Measurements from ENCODE around the gene ARSJ. TPM values are rescaled to one million over a fixed set of nuclear protein-coding genes. Genes with fewer than 3 reads are reported as not detected.

The ARSJ gene
- polyA plus RNA-seq, 4 donors, result 0.22 to 14.4 (median 1.0) TPM; not detected in 1

GRCh38 chr4:113960684-113961321 is 18.6 kb downstream of the ARSJ start:
- no peak overlapping the region for H3K4me3 ChIP-seq (ENCODE audit: low read depth in 1 of 3, low read length in 3 of 3)
- no peaks in the 10 kb centered on the region for H3K27me3 ChIP-seq (ENCODE audit: control insufficient read depth in 3 of 3, insufficient read depth in 3 of 3, low read length in 3 of 3)
- no peak overlapping the region for H3K27ac ChIP-seq (ENCODE audit: low read depth in 1 of 3, low read length in 2 of 3)
- 72 to 76% (median 75%) methylated on average over 3 of the region's 3 CpGs for WGBS, 3 donors
- peaks cover 0 to 3% of the 10 kb centered on the region in 2 donors for H3K9me3 ChIP-seq (ENCODE audit: control insufficient read depth in 2 of 2, insufficient read depth in 1 of 2, low read depth in 1 of 2, low read length in 1 of 2)
- DNase-seq (no peak), FAIRE-seq (no peak)
- peaks cover 0 to 1% (median 0%) of the 10 kb centered on the region in 3 donors for H3K36me3 ChIP-seq (ENCODE audit: control insufficient read depth in 3 of 3, insufficient read depth in 2 of 3, low read depth in 1 of 3, low read length in 3 of 3)
- peaks cover 0 to 23% (median 2%) of the 10 kb centered on the region in 3 donors for H3K4me1 ChIP-seq (ENCODE audit: control insufficient read depth in 3 of 3, insufficient read depth in 2 of 3, low read depth in 1 of 3, low read length in 2 of 3)

- FAIRE-seq, result no peak
- Histone ChIP-seq H3K4me1 (ENCODE audit: control insufficient read depth in 3 of 3, insufficient read depth in 2 of 3, low read depth in 1 of 3, low read length in 2 of 3) (peaks cover 0 to 23% (median 2%) of the 10 kb centered on the region in 3 donors), H3K4me3 (ENCODE audit: low read depth in 1 of 3, low read length in 3 of 3) (no peak overlapping the region), H3K36me3 (ENCODE audit: control insufficient read depth in 3 of 3, insufficient read depth in 2 of 3, low read depth in 1 of 3, low read length in 3 of 3) (peaks cover 0 to under 1% (median 0%) of the 10 kb centered on the region in 3 donors), H3K9me3 (ENCODE audit: control insufficient read depth in 2 of 2, insufficient read depth in 1 of 2, low read depth in 1 of 2, low read length in 1 of 2) (peaks cover 0 to 3% of the 10 kb centered on the region in 2 donors), H3K27me3 (ENCODE audit: control insufficient read depth in 3 of 3, insufficient read depth in 3 of 3, low read length in 3 of 3) (no peaks in the 10 kb centered on the region), H3K27ac (ENCODE audit: low read depth in 1 of 3, low read length in 2 of 3) (peak overlapping the region in 1 of 3 donors; percentile 54)
- DNase-seq, result no peak
Observed at GRCh38 chr4:113959539-113959937, 19.9 kb downstream of the ARSJ start.

- H3K4me3 ChIP-seq (ENCODE audit: low read depth in 1 of 3, low read length in 3 of 3), result no peak overlapping the region
- DNase-seq (peak; percentile 86), FAIRE-seq (peak; percentile 72)
- H3K36me3 ChIP-seq (ENCODE audit: control insufficient read depth in 3 of 3, insufficient read depth in 2 of 3, low read depth in 1 of 3, low read length in 3 of 3), result no peaks in the 10 kb centered on the region
- H3K9me3 ChIP-seq (ENCODE audit: control insufficient read depth in 2 of 2, insufficient read depth in 1 of 2, low read depth in 1 of 2, low read length in 1 of 2), result peaks cover 0 to 3% of the 10 kb centered on the region in 2 donors
- peak overlapping the region in 1 of 3 donors; percentile 54 for H3K27ac ChIP-seq (ENCODE audit: low read depth in 1 of 3, low read length in 2 of 3)
- H3K4me1 ChIP-seq (ENCODE audit: control insufficient read depth in 3 of 3, insufficient read depth in 2 of 3, low read depth in 1 of 3, low read length in 2 of 3), result peaks cover 0 to 23% (median 2%) of the 10 kb centered on the region in 3 donors
- WGBS, 3 donors, result 51 to 58% (median 55%) methylated on average over 8 of the region's 8 CpGs
- no peaks in the 10 kb centered on the region for H3K27me3 ChIP-seq (ENCODE audit: control insufficient read depth in 3 of 3, insufficient read depth in 3 of 3, low read length in 3 of 3)
Observed at GRCh38 chr4:113958766-113959538, 20.5 kb downstream of the ARSJ start.

- peaks cover 0 to 18% (median 2%) of the 10 kb centered on the region in 3 donors for H3K4me1 ChIP-seq (ENCODE audit: control insufficient read depth in 3 of 3, insufficient read depth in 2 of 3, low read depth in 1 of 3, low read length in 2 of 3)
- no peaks in the 10 kb centered on the region for H3K36me3 ChIP-seq (ENCODE audit: control insufficient read depth in 3 of 3, insufficient read depth in 2 of 3, low read depth in 1 of 3, low read length in 3 of 3)
- no peaks in the 10 kb centered on the region for H3K27me3 ChIP-seq (ENCODE audit: control insufficient read depth in 3 of 3, insufficient read depth in 3 of 3, low read length in 3 of 3)
- DNase-seq (no peak), FAIRE-seq (no peak)
- no peak overlapping the region for H3K4me3 ChIP-seq (ENCODE audit: low read depth in 1 of 3, low read length in 3 of 3)
- no peaks in the 10 kb centered on the region for H3K9me3 ChIP-seq (ENCODE audit: control insufficient read depth in 2 of 2, insufficient read depth in 1 of 2, low read depth in 1 of 2, low read length in 1 of 2)
- 75 to 92% (median 89%) methylated on average over 3 of the region's 3 CpGs for WGBS, 3 donors
- no peak overlapping the region for H3K27ac ChIP-seq (ENCODE audit: low read depth in 1 of 3, low read length in 2 of 3)
Observed at GRCh38 chr4:113957956-113958355, 21.5 kb downstream of the ARSJ start.

- H3K36me3 ChIP-seq (ENCODE audit: control insufficient read depth in 3 of 3, insufficient read depth in 2 of 3, low read depth in 1 of 3, low read length in 3 of 3), result no peaks in the 10 kb centered on the region
- H3K4me3 ChIP-seq (ENCODE audit: low read depth in 1 of 3, low read length in 3 of 3), result no peak overlapping the region
- no peaks in the 10 kb centered on the region for H3K9me3 ChIP-seq (ENCODE audit: control insufficient read depth in 2 of 2, insufficient read depth in 1 of 2, low read depth in 1 of 2, low read length in 1 of 2)
- no peak overlapping the region for H3K27ac ChIP-seq (ENCODE audit: low read depth in 1 of 3, low read length in 2 of 3)
- WGBS, 3 donors, result 20 to 57% (median 42%) methylated on average over 3 of the region's 3 CpGs
- H3K4me1 ChIP-seq (ENCODE audit: control insufficient read depth in 3 of 3, insufficient read depth in 2 of 3, low read depth in 1 of 3, low read length in 2 of 3), result peaks cover 0 to 7% (median 0%) of the 10 kb centered on the region in 3 donors
- H3K27me3 ChIP-seq (ENCODE audit: control insufficient read depth in 3 of 3, insufficient read depth in 3 of 3, low read length in 3 of 3), result no peaks in the 10 kb centered on the region
- DNase-seq (peak in 1 of 2 donors; percentile 43), FAIRE-seq (no peak)
Observed at GRCh38 chr4:113955948-113956347, 23.5 kb downstream of the ARSJ start.

GRCh38 chr4:113955411-113955810 is 24.0 kb downstream of the ARSJ start:
- DNase-seq (no peak), FAIRE-seq (no peak)
- Histone ChIP-seq H3K9me3 (ENCODE audit: control insufficient read depth in 2 of 2, insufficient read depth in 1 of 2, low read depth in 1 of 2, low read length in 1 of 2) (no peaks in the 10 kb centered on the region), H3K27me3 (ENCODE audit: control insufficient read depth in 3 of 3, insufficient read depth in 3 of 3, low read length in 3 of 3) (no peaks in the 10 kb centered on the region), H3K4me3 (ENCODE audit: low read depth in 1 of 3, low read length in 3 of 3) (no peak overlapping the region), H3K4me1 (ENCODE audit: control insufficient read depth in 3 of 3, insufficient read depth in 2 of 3, low read depth in 1 of 3, low read length in 2 of 3) (peaks cover 0 to 7% (median 0%) of the 10 kb centered on the region in 3 donors), H3K36me3 (ENCODE audit: control insufficient read depth in 3 of 3, insufficient read depth in 2 of 3, low read depth in 1 of 3, low read length in 3 of 3) (no peaks in the 10 kb centered on the region), H3K27ac (ENCODE audit: low read depth in 1 of 3, low read length in 2 of 3) (no peak overlapping the region)
- 24 to 74% (median 40%) methylated on average over 3 of the region's 3 CpGs for whole genome bisulfite sequencing, 3 donors

GRCh38 chr4:113953888-113954287 is 25.6 kb downstream of the ARSJ start:
- no peaks in the 10 kb centered on the region for H3K9me3 ChIP-seq (ENCODE audit: control insufficient read depth in 2 of 2, insufficient read depth in 1 of 2, low read depth in 1 of 2, low read length in 1 of 2)
- 61 to 84% (median 72%) methylated on average over 1 of the region's 1 CpG for WGBS, 3 donors
- H3K27me3 ChIP-seq (ENCODE audit: control insufficient read depth in 3 of 3, insufficient read depth in 3 of 3, low read length in 3 of 3), result no peaks in the 10 kb centered on the region
- DNase-seq (no peak), FAIRE-seq (no peak)
- H3K4me1 ChIP-seq (ENCODE audit: control insufficient read depth in 3 of 3, insufficient read depth in 2 of 3, low read depth in 1 of 3, low read length in 2 of 3), result peaks cover 0 to 4% (median 0%) of the 10 kb centered on the region in 3 donors
- H3K36me3 ChIP-seq (ENCODE audit: control insufficient read depth in 3 of 3, insufficient read depth in 2 of 3, low read depth in 1 of 3, low read length in 3 of 3), result no peaks in the 10 kb centered on the region
- H3K27ac ChIP-seq (ENCODE audit: low read depth in 1 of 3, low read length in 2 of 3), result no peak overlapping the region
- no peak overlapping the region for H3K4me3 ChIP-seq (ENCODE audit: low read depth in 1 of 3, low read length in 3 of 3)

- Histone ChIP-seq H3K9me3 (ENCODE audit: control insufficient read depth in 2 of 2, insufficient read depth in 1 of 2, low read depth in 1 of 2, low read length in 1 of 2) (no peaks in the 10 kb centered on the region), H3K27ac (ENCODE audit: low read depth in 1 of 3, low read length in 2 of 3) (no peak overlapping the region), H3K4me1 (ENCODE audit: control insufficient read depth in 3 of 3, insufficient read depth in 2 of 3, low read depth in 1 of 3, low read length in 2 of 3) (no peaks in the 10 kb centered on the region), H3K36me3 (ENCODE audit: control insufficient read depth in 3 of 3, insufficient read depth in 2 of 3, low read depth in 1 of 3, low read length in 3 of 3) (no peaks in the 10 kb centered on the region), H3K27me3 (ENCODE audit: control insufficient read depth in 3 of 3, insufficient read depth in 3 of 3, low read length in 3 of 3) (no peaks in the 10 kb centered on the region), H3K4me3 (ENCODE audit: low read depth in 1 of 3, low read length in 3 of 3) (no peak overlapping the region)
- DNase-seq (peak; percentile 54 to 59), FAIRE-seq (no peak)
- 33 to 54% (median 38%) methylated on average over 9 of the region's 9 CpGs for WGBS, 3 donors
Observed at GRCh38 chr4:113952452-113953029, 26.9 kb downstream of the ARSJ start.

All from small intestine (tissue), 7 donors.